GM21717 (cell line): ENCODE measurements around the gene PAQR5.
"Not testable (repeated sequence)": the region's sequence is repeated elsewhere in the genome, so short reads cannot be mapped to it uniquely, and the experiment has no call there.

Source experiments
- ATAC-seq: cut with Tn5 transposase; IDR thresholded peaks from one replicate; pipeline ENCODE4 v1.9.1; 2021; ENCODE audit warnings: mild to moderate bottlenecking, moderate library complexity; ENCODE audit not compliant: unreplicated experiment

Gene PAQR5

GRCh38 chr15:69314736-69315135, 16.0 kb downstream of the PAQR5 start:
- no peak for ATAC-seq

- ATAC-seq, result no peak
Observed at GRCh38 chr15:69315402-69316110, 16.8 kb downstream of the PAQR5 start.

- no peak for ATAC-seq
Observed at GRCh38 chr15:69316291-69316690, 17.6 kb downstream of the PAQR5 start.

GRCh38 chr15:69317392-69317841, 18.7 kb downstream of the PAQR5 start:
- no peak for ATAC-seq

- ATAC-seq, result no peak
Observed at GRCh38 chr15:69318033-69318432, 19.3 kb downstream of the PAQR5 start.

GRCh38 chr15:69319384-69320375, 21.0 kb downstream of the PAQR5 start:
- no peak for ATAC-seq

GRCh38 chr15:69320977-69321554, 22.4 kb downstream of the PAQR5 start:
- ATAC-seq, result no peak

- ATAC-seq, result no peak
Observed at GRCh38 chr15:69323893-69324430, 25.2 kb downstream of the PAQR5 start.

GRCh38 chr15:69324565-69324964, 25.9 kb downstream of the PAQR5 start:
- ATAC-seq, result no peak

GRCh38 chr15:69325456-69325971, 26.8 kb downstream of the PAQR5 start:
- no peak for ATAC-seq

GRCh38 chr15:69328080-69328479, 29.4 kb downstream of the PAQR5 start:
- ATAC-seq, result no peak

GRCh38 chr15:69328739-69329138, 30.0 kb downstream of the PAQR5 start:
- no peak for ATAC-seq

- ATAC-seq, result no peak
Observed at GRCh38 chr15:69337138-69337537, 38.4 kb downstream of the PAQR5 start.

GRCh38 chr15:69338535-69339213, 40.0 kb downstream of the PAQR5 start:
- no peak for ATAC-seq

- not testable (repeated sequence) for ATAC-seq
Observed at GRCh38 chr15:69339214-69339543, 40.5 kb downstream of the PAQR5 start.

GRCh38 chr15:69340243-69340900, 41.7 kb downstream of the PAQR5 start:
- no peak for ATAC-seq

GRCh38 chr15:69341356-69341755, 42.6 kb downstream of the PAQR5 start:
- ATAC-seq, result no peak

GRCh38 chr15:69342460-69343076, 43.9 kb downstream of the PAQR5 start:
- no peak for ATAC-seq

GRCh38 chr15:69343133-69343532, 44.4 kb downstream of the PAQR5 start:
- ATAC-seq, result no peak

- ATAC-seq, result no peak
Observed at GRCh38 chr15:69344238-69344637, 45.5 kb downstream of the PAQR5 start.
